Measurements from ENCODE around the gene AHNAK. TPM values are rescaled to one million over a fixed set of nuclear protein-coding genes. Genes with fewer than 3 reads are reported as not detected.

Gene AHNAK
- total and polyA plus RNA-seq, 9 donors, result 114 to 699 (median 540) TPM

GRCh38 chr11:62545437-62546243, 966 bp downstream of the AHNAK start:
- intact Hi-C loops (cut with DNase I), result loop anchor here in 1 of 4 donors (2.0 kb wide), 1 partner anchor 145 kb away; no protein-coding TSS in a partner anchor
- WGBS, 3 donors, result 0% methylated on average over 54 to 59 of the region's 59 CpGs
- H3K4me3 ChIP-seq, result peak overlapping the region; percentile 99
- peak; percentile 96 to 98 (median 98) for DNase-seq
- TF ChIP-seq EP300 (IDR thresholded peaks at IDR 0.05), result no peak
- TF ChIP-seq CTCF (IDR thresholded peaks at IDR 0.05), result peak in 2 of 3 donors; percentile 6 to 8
- TF ChIP-seq POLR2A (IDR thresholded peaks at IDR 0.05), result peak; percentile 32
- no peaks in the 10 kb centered on the region for H3K36me3 ChIP-seq
- peaks cover 32% of the 10 kb centered on the region for H3K4me1 ChIP-seq (ENCODE audit: insufficient read depth)
- H3K9me3 ChIP-seq, result no peaks in the 10 kb centered on the region
- no peaks in the 10 kb centered on the region for H3K27me3 ChIP-seq
- peak overlapping the region; percentile 81 to 94 for H3K27ac ChIP-seq

GRCh38 chr11:62544581-62545436, 1.8 kb downstream of the AHNAK start:
- intact Hi-C loops (cut with DNase I), result loop anchor here in 2 of 4 donors (2.0 to 5.0 kb wide), 3 partner anchors 113 to 148 kb away; no protein-coding TSS in a partner anchor
- WGBS, 3 donors, result 1 to 4% (median 3%) methylated on average over 21 to 32 of the region's 32 CpGs
- peak overlapping the region; percentile 99 for H3K4me3 ChIP-seq
- peak overlapping the region; percentile 81 to 94 for H3K27ac ChIP-seq
- peak in 1 of 5 donors; percentile 39 for DNase-seq
- H3K4me1 ChIP-seq (ENCODE audit: insufficient read depth), result peaks cover 37% of the 10 kb centered on the region
- no peaks in the 10 kb centered on the region for H3K9me3 ChIP-seq
- H3K27me3 ChIP-seq, result no peaks in the 10 kb centered on the region
- H3K36me3 ChIP-seq, result no peaks in the 10 kb centered on the region
- no peak for TF ChIP-seq EP300 (IDR thresholded peaks at IDR 0.05)
- no peak for TF ChIP-seq CTCF (IDR thresholded peaks at IDR 0.05)
- no peak for TF ChIP-seq POLR2A (IDR thresholded peaks at IDR 0.05)

GRCh38 chr11:62543680-62544444, 2.7 kb downstream of the AHNAK start:
- Histone ChIP-seq H3K27ac (peak overlapping the region; percentile 68 to 94), H3K4me1 (ENCODE audit: insufficient read depth) (peaks cover 40% of the 10 kb centered on the region), H3K4me3 (peak overlapping the region; percentile 99), H3K9me3 (no peaks in the 10 kb centered on the region), H3K36me3 (no peaks in the 10 kb centered on the region), H3K27me3 (no peaks in the 10 kb centered on the region)
- TF ChIP-seq CTCF (IDR thresholded peaks at IDR 0.05) (no peak), EP300 (IDR thresholded peaks at IDR 0.05) (no peak), POLR2A (IDR thresholded peaks at IDR 0.05) (no peak)
- WGBS, 3 donors, result 12 to 34% (median 18%) methylated on average over 22 of the region's 22 CpGs
- DNase-seq, result peak in 1 of 5 donors; percentile 52
- intact Hi-C loops (cut with DNase I), result loop anchor here (2.0 to 5.0 kb wide), 4 partner anchors 112 to 147 kb away; no protein-coding TSS in a partner anchor

Data from ovary (tissue), 9 donors.